Neural progenitor cell (in vitro differentiated cells): Measurements from ENCODE around the gene MYO1F.

Experiments used
- CTCF ChIP-seq: fragments of 200-600 bp; sonication (generic); IDR thresholded peaks from 2 replicates; pipeline ENCODE4 v1.5.1; 2017; ENCODE audit warnings: antibody characterized with exemption, mild to moderate bottlenecking
- EZH2 ChIP-seq: fragments of 200-600 bp; sonication (generic); IDR thresholded peaks from 2 replicates; pipeline ENCODE4 v1.6.1; 2017; ENCODE audit warnings: antibody characterized with exemption, mild to moderate bottlenecking, moderate library complexity
- EZH2phosphoT487 ChIP-seq: fragments of 200-600 bp; sonication (generic); IDR thresholded peaks from 2 replicates; pipeline ENCODE4 v1.6.1; 2017; ENCODE audit warnings: antibody characterized with exemption

GRCh38 chr19:8484331-8484894 is 92.8 kb downstream of the MYO1F start:
- TF ChIP-seq CTCF (no peak), EZH2phosphoT487 (no peak), EZH2 (no peak)
